Peyer's patch (tissue), 4 donors: ENCODE measurements around the gene DOCK8.

Source experiments
- CTCF ChIP-seq, 6 experiments: fragments of 450-650 bp in 4 of 6; fragments of 200-600 bp in 2 of 6; sonication (generic) in 1 of 6; IDR thresholded peaks; one replicate each; pipeline ENCODE4 v1.5.1; 2017 to 2019; ENCODE audit warnings: antibody characterized with exemption in 6 of 6, mild to moderate bottlenecking in 3 of 6, moderate library complexity in 1 of 6
- POLR2A ChIP-seq, 2 donors: fragments of 450-650 bp; IDR thresholded peaks; one replicate each; pipeline ENCODE4 v1.5.1; 2017; ENCODE audit warnings: antibody characterized with exemption in 2 of 2, mild to moderate bottlenecking in 2 of 2, moderate library complexity in 2 of 2

- TF ChIP-seq POLR2A (IDR thresholded peaks at IDR 0.05) (no peak), CTCF (IDR thresholded peaks at IDR 0.05) (no peak)
Measured at GRCh38 chr9:479971-480350, 265.3 kb downstream of the DOCK8 start.
